Hematopoietic multipotent progenitor cell treated with erythropoietin and hydrocortisone succinate and interleukin-3 and kit ligand, for 8 days (in vitro differentiated cells): ENCODE measurements around the gene FAM90A26.
"Not testable (repeated sequence)": the region's sequence is repeated elsewhere in the genome, so short reads cannot be mapped to it uniquely, and the experiment has no call there.

ENCODE experiments used
- DNase-seq: peaks from one replicate; pipeline ENCODE4 v3.0.0-alpha.2; 2015

Gene FAM90A26

DNA sequence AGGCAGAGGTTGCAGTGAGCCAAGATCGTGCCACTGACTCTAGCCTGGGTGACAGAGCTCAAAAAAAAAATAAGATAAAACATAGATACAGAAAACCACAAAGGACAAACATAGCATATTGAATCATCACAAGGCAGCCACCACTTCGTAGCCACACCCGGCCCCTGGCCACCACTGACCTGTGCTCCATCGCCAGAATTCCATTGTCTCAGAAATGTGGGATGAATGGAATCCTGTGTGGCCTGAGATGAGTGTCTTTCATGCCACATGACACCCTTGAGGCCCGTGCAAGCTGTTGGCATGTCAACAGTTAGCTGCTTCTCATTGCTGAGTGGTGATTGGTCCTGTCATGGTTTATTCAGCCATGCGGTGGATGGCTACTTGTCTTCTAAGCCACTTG lies 10.2 kb upstream of the FAM90A26 start:
- DNase-seq: not testable (repeated sequence)

DNA sequence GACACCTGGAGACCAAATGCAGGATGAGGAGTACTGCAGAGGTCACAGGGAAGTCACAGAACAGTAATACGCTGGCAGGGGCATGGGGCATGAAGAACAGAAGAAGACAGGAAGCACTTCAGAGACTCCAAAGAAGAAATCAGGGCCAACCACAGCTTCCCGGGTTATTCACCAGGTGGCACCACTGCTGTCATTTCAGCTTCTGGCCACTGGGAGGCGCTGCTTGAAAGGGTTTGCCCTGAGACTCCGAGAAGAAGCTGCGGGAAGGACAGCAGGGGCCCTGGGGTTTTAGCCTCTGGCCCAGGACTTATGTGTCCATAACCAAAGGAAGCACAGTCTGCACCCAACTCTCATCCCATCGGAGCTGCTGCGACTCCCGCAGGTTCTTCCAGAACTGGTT lies 4.2 kb upstream of the FAM90A26 start:
- DNase-seq: not testable (repeated sequence)

DNA sequence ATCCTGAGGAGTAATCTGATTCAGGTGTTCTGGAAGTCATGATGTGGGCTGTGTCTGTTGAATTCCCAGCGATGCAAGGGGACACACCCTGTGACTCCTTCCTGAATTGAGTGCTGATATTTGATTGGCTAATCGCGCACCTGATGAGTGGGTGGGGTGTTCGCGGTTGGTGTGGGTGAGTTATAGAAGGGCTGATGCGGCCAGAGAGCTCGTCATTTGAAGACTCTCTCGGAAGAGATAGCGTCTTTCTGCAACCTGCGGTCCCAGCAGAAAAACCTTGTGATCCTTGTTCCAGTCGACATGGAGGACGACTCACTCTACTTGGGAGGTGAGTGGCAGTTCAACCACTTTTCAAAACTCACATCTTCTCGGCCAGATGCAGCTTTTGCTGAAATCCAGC lies 40.1 kb downstream of the FAM90A26 start, which contains the start of gene USP17L10:
Gene USP17L10 (plus strand): TSS at position 301 of the 400 bp plus-strand sequence. CDS start 0 bp downstream, at position 301.
- not testable (repeated sequence) for DNase-seq

DNA sequence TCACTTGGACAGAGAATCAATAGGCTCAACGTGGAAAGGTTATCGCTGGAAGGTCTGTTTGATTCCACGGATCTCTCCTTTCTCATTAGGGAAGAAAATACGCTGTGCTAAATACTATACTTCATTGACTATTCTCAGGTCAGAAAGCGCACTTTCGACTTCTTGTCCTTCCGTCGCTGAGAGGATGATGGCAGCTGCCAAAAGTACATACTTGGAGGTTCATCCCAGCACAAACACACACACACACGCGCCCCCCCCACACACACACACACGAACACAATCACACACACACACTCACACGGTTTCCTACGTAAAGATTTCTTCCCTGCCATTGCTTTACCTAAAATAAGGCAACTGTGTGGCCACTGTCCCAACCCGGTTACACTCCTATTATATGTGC lies 44.5 kb downstream of the FAM90A26 start:
- not testable (repeated sequence) for DNase-seq

DNA sequence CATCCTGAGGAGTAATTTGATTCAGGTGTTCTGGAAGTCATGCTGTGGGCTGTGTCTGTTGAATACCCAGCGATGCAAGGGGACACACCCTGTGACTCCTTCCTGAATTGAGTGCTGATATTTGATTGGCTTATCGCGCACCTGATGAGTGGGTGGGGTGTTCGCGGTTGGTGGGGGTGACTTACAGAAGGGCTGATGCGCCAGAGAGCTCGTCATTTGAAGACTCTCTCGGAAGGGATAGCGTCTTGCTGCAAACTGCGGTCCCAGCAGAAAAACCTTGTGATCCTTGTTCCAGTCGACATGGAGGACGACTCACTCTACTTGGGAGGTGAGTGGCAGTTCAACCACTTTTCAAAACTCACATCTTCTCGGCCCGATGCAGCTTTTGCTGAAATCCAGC lies 44.9 kb downstream of the FAM90A26 start, which contains the start of gene USP17L11:
Gene USP17L11 (plus strand): TSS at position 301 of the 400 bp plus-strand sequence. CDS start 0 bp downstream, at position 301.
- DNase-seq: not testable (repeated sequence)

DNA sequence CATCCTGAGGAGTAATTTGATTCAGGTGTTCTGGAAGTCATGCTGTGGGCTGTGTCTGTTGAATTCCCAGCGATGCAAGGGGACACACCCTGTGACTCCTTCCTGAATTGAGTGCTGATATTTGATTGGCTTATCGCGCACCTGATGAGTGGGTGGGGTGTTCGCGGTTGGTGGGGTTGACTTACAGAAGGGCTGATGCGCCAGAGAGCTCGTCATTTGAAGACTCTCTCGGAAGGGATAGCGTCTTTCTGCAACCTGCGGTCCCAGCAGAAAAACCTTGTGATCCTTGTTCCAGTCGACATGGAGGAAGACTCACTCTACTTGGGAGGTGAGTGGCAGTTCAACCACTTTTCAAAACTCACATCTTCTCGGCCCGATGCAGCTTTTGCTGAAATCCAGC lies 49.6 kb downstream of the FAM90A26 start, which contains the start of gene USP17L12:
Gene USP17L12 (plus strand): TSS at position 301 of the 400 bp plus-strand sequence. CDS start 0 bp downstream, at position 301.
- DNase-seq: not testable (repeated sequence)

DNA sequence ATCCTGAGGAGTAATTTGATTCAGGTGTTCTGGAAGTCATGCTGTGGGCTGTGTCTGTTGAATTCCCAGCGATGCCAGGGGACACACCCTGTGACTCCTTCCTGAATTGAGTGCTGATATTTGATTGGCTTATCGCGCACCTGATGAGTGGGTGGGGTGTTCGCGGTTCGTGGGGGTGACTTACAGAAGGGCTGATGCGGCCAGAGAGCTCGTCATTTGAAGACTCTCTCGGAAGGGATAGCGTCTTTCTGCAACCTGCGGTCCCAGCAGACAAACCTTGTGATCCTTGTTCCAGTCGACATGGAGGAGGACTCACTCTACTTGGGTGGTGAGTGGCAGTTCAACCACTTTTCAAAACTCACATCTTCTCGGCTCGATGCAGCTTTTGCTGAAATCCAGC lies 54.4 kb downstream of the FAM90A26 start, which contains the start of gene USP17L13:
Gene USP17L13 (plus strand): TSS at position 301 of the 400 bp plus-strand sequence. CDS start 0 bp downstream, at position 301.
- not testable (repeated sequence) for DNase-seq
